Keratinocyte (primary cell): Measurements from ENCODE around the gene MNAT1.

ENCODE experiments used
- CTCF ChIP-seq, 3 experiments: IDR thresholded peaks in 1 of 3; conservative IDR thresholded peaks in 1 of 3; optimal IDR thresholded peaks in 1 of 3; 2 replicates in 2 of 3; 3 replicates in 1 of 3; pipeline versions ENCODE3 to v1.5.1; 2011; ENCODE audit warnings: low read length in 3 of 3, mild to moderate bottlenecking in 3 of 3, moderate library complexity in 2 of 3, control low read depth in 1 of 3, inconsistent platforms in 1 of 3; ENCODE audit not compliant: insufficient read depth in 2 of 3; ENCODE audit errors: extremely low read depth in 1 of 3
- EZH2 ChIP-seq: IDR thresholded peaks from one replicate; pipeline ENCODE4 v1.6.1; 2012; ENCODE audit warnings: inconsistent platforms, mild to moderate bottlenecking, low read length, moderate library complexity

GRCh38 chr14:60710494-60710893, 24.1 kb upstream of the MNAT1 start:
- TF ChIP-seq EZH2 (no peak), CTCF (optimal IDR thresholded peaks at IDR 0.05 in 1 of 3, IDR thresholded peaks at IDR 0.05 in 1 of 3, conservative IDR thresholded peaks at IDR 0.05 in 1 of 3; ENCODE audit: extremely low read depth in 1 of 3, insufficient read depth in 2 of 3, low read length in 3 of 3) (no peak)
